HUES6 (cell line): ENCODE results near the gene RNU4-1.

Experiments
- H3K27ac ChIP-seq: 2 replicates; pipeline ENCODE4 v1.7.0; 2013; ENCODE audit warnings: low read depth, mild to moderate bottlenecking, low read length, inconsistent platforms
- H3K27me3 ChIP-seq: 2 replicates; pipeline ENCODE4 v1.6.1; 2013; ENCODE audit warnings: low read length; ENCODE audit not compliant: control insufficient read depth, insufficient read depth
- H3K36me3 ChIP-seq: 2 replicates; pipeline ENCODE4 v1.6.1; 2013; ENCODE audit warnings: low read length; ENCODE audit not compliant: control insufficient read depth, insufficient read depth
- H3K4me1 ChIP-seq: 2 replicates; pipeline ENCODE4 v1.6.1; 2013; ENCODE audit warnings: low read length; ENCODE audit not compliant: control insufficient read depth, insufficient read depth
- H3K4me3 ChIP-seq: 2 replicates; pipeline ENCODE4 v1.5.1; 2013; ENCODE audit warnings: low read depth, low read length
- H3K9ac ChIP-seq: one replicate; pipeline ENCODE4 v1.6.1; 2013; ENCODE audit warnings: mild to moderate bottlenecking, low read length
- H3K9me3 ChIP-seq: 2 replicates; pipeline ENCODE4 v1.6.1; 2013; ENCODE audit warnings: low read depth, low read length; ENCODE audit not compliant: control insufficient read depth, insufficient read depth

The RNU4-1 gene

DNA sequence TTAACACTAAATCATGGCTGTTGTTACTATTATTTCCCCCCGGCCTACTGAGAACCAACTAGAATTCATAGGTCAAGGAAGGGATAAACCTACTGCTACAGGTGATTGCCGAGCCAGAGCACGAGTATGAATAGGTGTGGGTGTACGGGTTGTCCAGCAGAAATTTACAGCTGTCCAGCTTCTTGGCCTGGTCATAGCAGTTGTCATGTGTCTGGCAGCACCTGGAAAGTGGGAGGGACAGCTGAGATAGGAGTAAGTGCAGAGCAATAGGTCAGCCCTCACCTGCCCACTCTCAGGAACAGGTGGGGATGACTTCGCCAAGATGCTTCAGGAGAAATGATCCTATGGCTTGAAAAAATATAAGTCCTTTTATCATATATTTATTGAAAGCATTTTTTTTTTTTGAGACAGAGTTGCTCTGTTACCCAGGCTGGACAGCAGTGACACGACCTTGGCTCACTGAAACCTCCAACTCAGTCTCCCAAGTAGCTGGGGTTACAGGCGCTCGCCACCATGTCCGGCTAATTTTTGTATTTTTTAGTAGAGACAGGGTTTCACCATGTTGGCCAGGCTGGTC, 31.9 kb upstream of the RNU4-1 start:
- Histone ChIP-seq H3K9me3 (no peaks in the 10 kb centered on the region), H3K4me3 (no peak overlapping the region), H3K27me3 (no peaks in the 10 kb centered on the region), H3K9ac (no peak overlapping the region), H3K4me1 (no peaks in the 10 kb centered on the region), H3K36me3 (no peaks in the 10 kb centered on the region), H3K27ac (no peak overlapping the region)

- Histone ChIP-seq H3K9me3 (no peaks in the 10 kb centered on the region), H3K9ac (no peak overlapping the region), H3K4me1 (no peaks in the 10 kb centered on the region), H3K27ac (no peak overlapping the region), H3K36me3 (no peaks in the 10 kb centered on the region), H3K27me3 (no peaks in the 10 kb centered on the region), H3K4me3 (no peak overlapping the region)
Observed at GRCh38 chr12:120323772-120324171, 30.7 kb upstream of the RNU4-1 start.

- Histone ChIP-seq H3K27me3 (no peaks in the 10 kb centered on the region), H3K4me1 (peaks cover 6% of the 10 kb centered on the region; the same call in 1 of the 2 replicates), H3K27ac (no peak overlapping the region), H3K4me3 (no peak overlapping the region), H3K9ac (no peak overlapping the region), H3K36me3 (no peaks in the 10 kb centered on the region), H3K9me3 (no peaks in the 10 kb centered on the region)
Observed at GRCh38 chr12:120321382-120322202, 28.6 kb upstream of the RNU4-1 start.

DNA sequence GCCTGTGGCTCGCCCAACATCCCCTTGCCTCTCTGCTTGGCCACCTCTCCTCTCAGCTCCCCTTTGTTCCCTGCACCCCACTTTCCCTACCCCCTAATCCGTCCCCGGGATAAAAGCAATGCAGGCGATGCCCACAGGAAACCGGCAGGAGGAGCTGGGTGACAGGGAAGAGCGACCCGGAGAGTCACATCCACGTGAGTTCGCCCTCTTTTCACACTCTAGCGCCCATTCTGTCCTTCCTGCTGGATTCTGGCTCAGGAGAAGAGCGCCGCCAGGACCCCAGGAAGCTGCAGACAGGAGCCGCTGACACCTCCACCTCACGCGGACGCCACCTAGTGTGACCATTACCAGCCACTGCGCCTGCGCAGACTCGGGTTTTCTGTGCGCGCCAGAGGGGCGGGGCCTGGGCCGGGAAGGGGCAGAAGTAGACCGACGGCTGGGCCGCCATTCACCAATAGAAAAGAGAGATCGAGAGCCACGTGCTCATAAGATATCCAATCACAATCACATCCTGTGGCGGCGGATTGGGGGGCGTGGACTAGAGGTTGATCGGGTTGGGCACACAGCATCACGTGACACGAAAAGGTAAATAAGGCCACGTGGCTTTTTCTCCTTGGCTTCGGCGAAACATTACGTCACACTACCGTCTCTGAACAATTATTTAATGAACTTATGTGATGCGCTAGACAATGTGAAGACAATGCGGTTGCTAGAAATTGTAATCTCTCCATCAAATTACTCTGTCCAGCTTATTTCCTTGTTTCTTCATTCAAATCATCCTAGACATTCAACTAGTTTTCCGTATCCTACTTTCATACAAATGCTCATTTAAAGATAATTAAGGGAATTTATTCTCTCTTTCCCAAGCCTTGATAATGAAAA, 24.4 kb upstream of the RNU4-1 start:
- Histone ChIP-seq H3K4me3 (peak overlapping the region; percentile 66), H3K4me1 (peaks cover 6% of the 10 kb centered on the region; the same call in 1 of the 2 replicates), H3K9ac (peak overlapping the region; percentile 81), H3K36me3 (no peaks in the 10 kb centered on the region), H3K9me3 (no peaks in the 10 kb centered on the region), H3K27me3 (no peaks in the 10 kb centered on the region), H3K27ac (peak overlapping the region; percentile 19; the same call in 1 of the 2 replicates)

DNA sequence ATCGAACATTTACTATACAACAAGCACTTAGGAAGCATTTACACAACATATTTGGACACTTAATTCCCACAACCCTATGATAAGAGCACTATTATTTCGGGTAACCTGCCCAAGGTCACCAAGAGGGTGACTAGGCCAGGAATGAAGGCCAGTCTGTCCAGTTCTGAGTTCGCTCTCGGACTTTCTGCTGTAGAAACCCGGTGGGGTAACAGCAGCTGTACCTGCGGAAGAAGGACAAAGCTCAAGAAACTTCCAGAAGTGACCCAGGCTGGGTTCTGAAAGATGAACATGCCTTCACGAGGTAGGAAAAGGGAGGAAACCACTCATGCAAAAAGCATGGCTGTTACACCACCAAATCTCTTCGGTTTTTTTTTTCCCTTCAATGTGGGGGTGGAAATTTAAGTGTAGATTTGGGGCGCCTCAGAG, 23.8 kb upstream of the RNU4-1 start:
- Histone ChIP-seq H3K27ac (peak overlapping the region; percentile 19; the same call in 1 of the 2 replicates), H3K9me3 (no peaks in the 10 kb centered on the region), H3K4me3 (peak overlapping the region; percentile 66), H3K4me1 (peaks cover 6% of the 10 kb centered on the region; the same call in 1 of the 2 replicates), H3K36me3 (no peaks in the 10 kb centered on the region), H3K27me3 (no peaks in the 10 kb centered on the region), H3K9ac (peak overlapping the region; percentile 81)

GRCh38 chr12:120314220-120314619, 21.2 kb upstream of the RNU4-1 start:
- H3K4me3 ChIP-seq: no peak overlapping the region
- H3K36me3 ChIP-seq: no peaks in the 10 kb centered on the region
- H3K27ac ChIP-seq: no peak overlapping the region
- H3K9me3 ChIP-seq: no peaks in the 10 kb centered on the region
- H3K27me3 ChIP-seq: no peaks in the 10 kb centered on the region
- peaks cover 6% of the 10 kb centered on the region; the same call in 1 of the 2 replicates for H3K4me1 ChIP-seq
- H3K9ac ChIP-seq: no peak overlapping the region

DNA sequence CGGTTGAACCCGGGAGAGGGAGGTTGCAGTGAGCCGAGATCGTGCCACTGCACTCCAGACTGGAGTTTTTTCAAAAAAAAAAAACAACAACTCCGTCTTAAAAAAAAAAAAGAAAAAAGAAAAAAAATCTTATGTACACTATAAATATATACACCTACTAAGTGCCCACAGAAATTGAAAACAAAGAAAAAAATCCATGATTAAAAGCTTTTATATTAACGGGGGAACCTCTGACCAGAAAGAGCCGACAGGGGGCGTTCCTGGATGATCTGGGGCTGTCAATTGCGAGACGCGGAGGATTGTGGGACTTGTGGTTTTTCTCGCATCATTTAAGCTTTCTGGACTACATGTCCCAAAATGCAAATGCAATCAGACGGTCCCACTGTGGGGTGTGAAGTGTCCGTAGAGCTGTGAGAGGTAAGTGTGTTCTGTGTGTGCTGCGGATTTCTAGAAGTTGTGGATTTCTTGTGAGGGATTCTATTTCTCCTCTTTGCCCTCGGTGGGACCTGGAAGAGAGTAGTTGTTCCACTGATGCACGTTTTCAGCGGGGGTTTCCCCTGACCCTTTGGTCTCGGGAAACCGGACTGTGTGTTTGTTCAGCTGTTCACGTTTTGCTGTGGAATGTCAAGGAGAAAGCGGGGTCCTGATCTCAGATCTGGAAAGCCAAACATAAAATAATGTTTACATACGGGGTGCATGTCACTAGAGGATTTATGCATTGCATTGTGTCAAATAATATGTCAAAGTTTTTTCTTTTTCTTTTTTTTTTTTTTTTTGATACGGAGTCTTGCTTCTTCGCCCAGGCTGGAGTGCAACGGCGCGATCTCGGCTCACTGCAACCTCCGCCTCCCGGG, 9.2 kb upstream of the RNU4-1 start, which contains the start of gene SIRT4:
Gene SIRT4 (plus strand): TSS at position 360 of the 854 bp plus-strand sequence. CDS start 1,241 bp downstream, outside the sequence.
- H3K27ac ChIP-seq: peak within 1 kb of the TSS; percentile 82
- no peaks in the 10 kb centered on the region for H3K36me3 ChIP-seq
- H3K27me3 ChIP-seq: no peaks in the 10 kb centered on the region
- H3K9ac ChIP-seq: peak within 1 kb of the TSS; percentile 89
- H3K9me3 ChIP-seq: no peaks in the 10 kb centered on the region
- H3K4me3 ChIP-seq: peak within 1 kb of the TSS; percentile 78
- H3K4me1 ChIP-seq: no peaks in the 10 kb centered on the region

GRCh38 chr12:120292411-120292660, 701 bp downstream of the RNU4-1 start:
- Histone ChIP-seq H3K27ac (peak overlapping the region; percentile 99), H3K9me3 (no peaks in the 10 kb centered on the region), H3K27me3 (no peaks in the 10 kb centered on the region), H3K9ac (peak overlapping the region; percentile 91), H3K4me3 (peak overlapping the region; percentile 57), H3K36me3 (no peaks in the 10 kb centered on the region), H3K4me1 (peaks cover 12% of the 10 kb centered on the region; the same call in 1 of the 2 replicates)

DNA sequence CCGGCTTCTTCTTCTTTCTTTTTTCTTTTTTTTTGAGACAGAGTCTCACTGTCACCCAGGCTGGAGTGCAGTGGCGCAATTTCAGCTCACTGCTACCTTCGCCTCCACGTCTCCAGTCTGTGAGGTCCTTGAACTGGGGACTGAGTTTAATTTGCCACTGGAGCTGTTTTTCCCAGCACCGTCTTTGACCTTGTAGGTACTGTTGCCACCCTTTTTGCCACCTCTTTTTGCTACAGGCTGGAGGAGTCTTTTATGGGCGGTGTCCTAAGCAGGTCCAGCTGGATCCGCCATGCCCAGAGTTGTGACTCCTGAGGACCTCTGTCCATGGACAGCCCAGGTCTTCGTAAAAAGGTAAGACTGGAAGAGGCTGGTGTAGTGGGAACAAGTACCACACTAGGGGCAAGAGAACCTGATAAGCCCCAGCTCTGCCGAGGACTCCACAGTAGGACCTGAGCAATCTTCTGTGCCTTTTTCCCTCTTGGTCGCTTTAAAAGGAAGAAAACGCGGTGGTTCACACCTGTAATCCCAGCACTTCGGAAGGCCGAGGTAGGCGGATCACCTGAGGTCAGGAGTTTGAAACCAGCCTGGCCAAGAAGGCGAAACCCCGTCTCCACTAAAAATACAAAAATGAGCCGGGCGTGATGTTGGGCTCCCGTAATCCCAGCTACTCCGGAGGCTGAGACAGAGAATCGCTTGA, 2.3 kb downstream of the RNU4-1 start:
- peak overlapping the region; percentile 53 for H3K4me3 ChIP-seq
- H3K27me3 ChIP-seq: no peaks in the 10 kb centered on the region
- no peaks in the 10 kb centered on the region for H3K9me3 ChIP-seq
- H3K27ac ChIP-seq: peak overlapping the region; percentile 49; the same call in 1 of the 2 replicates
- H3K9ac ChIP-seq: peak overlapping the region; percentile 63
- H3K4me1 ChIP-seq: peaks cover 16% of the 10 kb centered on the region; the same call in 1 of the 2 replicates
- no peaks in the 10 kb centered on the region for H3K36me3 ChIP-seq

- no peak overlapping the region for H3K4me3 ChIP-seq
- H3K27me3 ChIP-seq: no peaks in the 10 kb centered on the region
- no peak overlapping the region for H3K9ac ChIP-seq
- no peaks in the 10 kb centered on the region for H3K9me3 ChIP-seq
- H3K27ac ChIP-seq: no peak overlapping the region
- H3K4me1 ChIP-seq: peaks cover 13% of the 10 kb centered on the region; the same call in 1 of the 2 replicates
- H3K36me3 ChIP-seq: no peaks in the 10 kb centered on the region
Observed at GRCh38 chr12:120287491-120287890, 5.5 kb downstream of the RNU4-1 start.
